Tibial artery (tissue), 4 donors: ENCODE measurements around the gene LRRC1.

Source experiments
- DNase-seq, 2 donors: peaks; one replicate each; pipeline ENCODE4 v3.0.0-alpha.2; 2019
- H3K27ac ChIP-seq, 2 donors: fragments of 200-600 bp; sonication (generic) in 1 of 2; 1 replicate in 1 of 2; 2 replicates in 1 of 2; pipeline ENCODE4 v1.5.1; 2018 to 2019; ENCODE audit warnings: mild to moderate bottlenecking in 1 of 2
- H3K27me3 ChIP-seq, 2 donors: fragments of 200-600 bp; sonication (generic) in 1 of 2; one replicate each; pipeline versions ENCODE4 v1.5.1 to v1.6.0; 2016 to 2019
- H3K36me3 ChIP-seq, 3 donors: fragments of 200-600 bp; sonication (generic) in 2 of 3; one replicate each; pipeline ENCODE4 v1.5.1; 2016 to 2019; ENCODE audit warnings: mild to moderate bottlenecking in 2 of 3
- H3K4me1 ChIP-seq, 4 donors: fragments of 200-600 bp; sonication (generic) in 2 of 4; 1 replicate in 3 of 4; 2 replicates in 1 of 4; pipeline ENCODE4 v1.5.1; 2016 to 2019
- H3K4me3 ChIP-seq, 2 donors: fragments of 200-600 bp; sonication (generic) in 1 of 2; 1 replicate in 1 of 2; 2 replicates in 1 of 2; pipeline ENCODE4 v1.5.1; 2018 to 2019; ENCODE audit warnings: mild to moderate bottlenecking in 2 of 2
- H3K9me3 ChIP-seq, 3 donors: fragments of 200-600 bp; sonication (generic) in 1 of 3; one replicate each; pipeline ENCODE4 v1.5.1; 2016 to 2019
- CTCF ChIP-seq, 2 experiments: fragments of 200-600 bp in 1 of 2; fragments of 450-650 bp in 1 of 2; IDR thresholded peaks; one replicate each; pipeline ENCODE4 v1.5.1; 2017 to 2019; ENCODE audit warnings: antibody characterized with exemption in 2 of 2, mild to moderate bottlenecking in 1 of 2, moderate library complexity in 1 of 2
- intact Hi-C: fragments of 100-400 bp; cut with DNase I; formaldehyde crosslinking; loops from one replicate; pipeline ENCODE4 v1.15.0; 2023; ENCODE audit warnings: low total_unique reads

LRRC1 gene

GRCh38 chr6:53858196-53858595 lies 63.4 kb downstream of the LRRC1 start:
- Histone ChIP-seq H3K27ac (no peak overlapping the region), H3K4me3 (no peak overlapping the region), H3K36me3 (no peaks in the 10 kb centered on the region), H3K27me3 (no peaks in the 10 kb centered on the region), H3K9me3 (no peaks in the 10 kb centered on the region), H3K4me1 (peaks cover 0 to 53% (median 27%) of the 10 kb centered on the region in 4 donors)
- no peak for DNase-seq
- TF ChIP-seq CTCF (IDR thresholded peaks at IDR 0.05), result no peak
- intact Hi-C loops, result no loop called here

- DNase-seq, result no peak
- intact Hi-C loops, result no loop called here
- no peak for TF ChIP-seq CTCF (IDR thresholded peaks at IDR 0.05)
- Histone ChIP-seq H3K9me3 (no peaks in the 10 kb centered on the region), H3K27ac (no peak overlapping the region), H3K4me1 (peaks cover 0 to 60% (median 33%) of the 10 kb centered on the region in 4 donors), H3K4me3 (no peak overlapping the region), H3K27me3 (no peaks in the 10 kb centered on the region), H3K36me3 (no peaks in the 10 kb centered on the region)
Observed at GRCh38 chr6:53858913-53859312, 64.1 kb downstream of the LRRC1 start.

- DNase-seq, result no peak
- no peaks in the 10 kb centered on the region for H3K9me3 ChIP-seq
- no peak for TF ChIP-seq CTCF (IDR thresholded peaks at IDR 0.05)
- intact Hi-C loops, result no loop called here
- peaks cover 0 to 65% (median 31%) of the 10 kb centered on the region in 4 donors for H3K4me1 ChIP-seq
- H3K4me3 ChIP-seq, result no peak overlapping the region
- no peak overlapping the region for H3K27ac ChIP-seq
- no peaks in the 10 kb centered on the region for H3K36me3 ChIP-seq
- H3K27me3 ChIP-seq, result no peaks in the 10 kb centered on the region
Observed at GRCh38 chr6:53860511-53860910, 65.7 kb downstream of the LRRC1 start.

- no peak for TF ChIP-seq CTCF (IDR thresholded peaks at IDR 0.05)
- Histone ChIP-seq H3K4me3 (no peak overlapping the region), H3K4me1 (peaks cover 0 to 64% (median 29%) of the 10 kb centered on the region in 4 donors), H3K27ac (no peak overlapping the region), H3K36me3 (no peaks in the 10 kb centered on the region), H3K9me3 (no peaks in the 10 kb centered on the region), H3K27me3 (no peaks in the 10 kb centered on the region)
- DNase-seq, result no peak
- intact Hi-C loops, result no loop called here
Observed at GRCh38 chr6:53861518-53861917, 66.7 kb downstream of the LRRC1 start.

- DNase-seq, result no peak
- H3K4me3 ChIP-seq, result no peak overlapping the region
- peaks cover 0 to 54% (median 24%) of the 10 kb centered on the region in 4 donors for H3K4me1 ChIP-seq
- TF ChIP-seq CTCF (IDR thresholded peaks at IDR 0.05), result peak in 1 of 2 experiments; percentile 9
- H3K9me3 ChIP-seq, result no peaks in the 10 kb centered on the region
- H3K36me3 ChIP-seq, result no peaks in the 10 kb centered on the region
- H3K27me3 ChIP-seq, result no peaks in the 10 kb centered on the region
- peak overlapping the region; percentile 31 to 63 for H3K27ac ChIP-seq
- intact Hi-C loops, result no loop called here
Observed at GRCh38 chr6:53862662-53863462, 68.1 kb downstream of the LRRC1 start.
